IMR-90 (cell line): ENCODE results near the gene RIT1. TPM values are rescaled to one million over a fixed set of nuclear protein-coding genes. Genes with fewer than 3 reads are reported as not detected.

ENCODE experiments used
- ATAC-seq: fragments of 200-7000 bp; cut with Tn5 transposase; 2 replicates; pipeline ENCODE4 v1.9.1; 2020; ENCODE audit warnings: low read depth, mild to moderate bottlenecking, moderate library complexity
- BruUV-seq: library from RNA; stranded (reverse); fragments of 400-500 nt; replicated peaks from 2 replicates; lab custom pipeline; 2021; lab: Mats Ljungman, UMichigan
- CTCF ChIA-PET: fragments of 300-600 bp; formaldehyde crosslinking; extraction: SDS; loops from one replicate; lab custom pipeline; 2021; ENCODE audit warnings: antibody characterized with exemption; lab: Yijun Ruan, JAX
- POLR2A ChIA-PET: fragments of 300-600 bp; sonication (Branson Sonifier 250); formaldehyde crosslinking; loops from one replicate; lab custom pipeline; 2022; ENCODE audit warnings: antibody characterized with exemption; ENCODE audit not compliant: unreplicated experiment; lab: Charles Lee
- DNase-seq: peaks from one replicate; pipeline ENCODE4 v3.0.0; 2013
- H2AFZ ChIP-seq: replicated peaks from 2 replicates; pipeline ENCODE3; 2013; ENCODE audit warnings: low read length, mild to moderate bottlenecking; ENCODE audit not compliant: poor library complexity
- H2AK5ac ChIP-seq: 2 replicates; pipeline ENCODE4 v1.6.1; 2013; ENCODE audit warnings: low read depth, low read length, inconsistent platforms
- H2AK9ac ChIP-seq: replicated peaks from 2 replicates; pipeline ENCODE3; 2013; ENCODE audit warnings: mild to moderate bottlenecking, low read depth, low read length, moderate library complexity; ENCODE audit not compliant: poor library complexity
- H2BK120ac ChIP-seq: 2 replicates; pipeline ENCODE4 v1.6.1; 2013; ENCODE audit warnings: low read depth, low read length, inconsistent platforms
- H2BK15ac ChIP-seq: 3 replicates; pipeline ENCODE4 v1.6.1; 2013; ENCODE audit warnings: low read depth, low read length, inconsistent platforms
- H2BK20ac ChIP-seq: 2 replicates; pipeline ENCODE4 v1.6.1; 2013; ENCODE audit warnings: low read depth, mild to moderate bottlenecking, inconsistent platforms, low read length, moderate library complexity
- H2BK5ac ChIP-seq: 2 replicates; pipeline ENCODE4 v1.6.1; 2013; ENCODE audit warnings: mild to moderate bottlenecking, low read depth, low read length, inconsistent platforms; ENCODE audit not compliant: poor library complexity, severe bottlenecking
- H3K14ac ChIP-seq: replicated peaks from 2 replicates; pipeline ENCODE4 v1.6.1; 2013; ENCODE audit warnings: low read depth, low read length, inconsistent platforms
- H3K18ac ChIP-seq: 2 replicates; pipeline ENCODE4 v1.6.1; 2013; ENCODE audit warnings: low read depth, low read length, control low read depth
- H3K23ac ChIP-seq: 2 replicates; pipeline ENCODE4 v1.6.1; 2013; ENCODE audit warnings: low read depth, low read length, inconsistent platforms
- H3K27ac ChIP-seq: 2 replicates; pipeline ENCODE4 v1.5.1; 2013; ENCODE audit warnings: mild to moderate bottlenecking, control low read depth, low read length; ENCODE audit not compliant: insufficient read depth
- H3K27me3 ChIP-seq: 2 replicates; pipeline ENCODE4 v1.6.1; 2013; ENCODE audit warnings: low read length; ENCODE audit not compliant: control insufficient read depth, insufficient read depth
- H3K36me3 ChIP-seq: 2 replicates; pipeline ENCODE4 v1.6.1; 2013; ENCODE audit warnings: low read length, mixed read lengths; ENCODE audit not compliant: control insufficient read depth, insufficient read depth
- H3K4ac ChIP-seq: 2 replicates; pipeline ENCODE4 v1.6.1; 2013; ENCODE audit warnings: low read depth, low read length, inconsistent platforms
- H3K4me1 ChIP-seq: 2 replicates; pipeline ENCODE4 v1.6.1; 2013; ENCODE audit warnings: low read length, mixed read lengths; ENCODE audit not compliant: control insufficient read depth, insufficient read depth
- H3K4me2 ChIP-seq: 2 replicates; pipeline ENCODE4 v1.6.1; 2013; ENCODE audit warnings: low read depth, mild to moderate bottlenecking, control low read depth, low read length, moderate library complexity
- H3K4me3 ChIP-seq: 2 replicates; pipeline ENCODE4 v1.5.1; 2013; ENCODE audit warnings: low read depth, mild to moderate bottlenecking, control low read depth, low read length, moderate library complexity; ENCODE audit not compliant: insufficient read depth
- H3K56ac ChIP-seq: 2 replicates; pipeline ENCODE4 v1.6.1; 2013; ENCODE audit warnings: low read length, inconsistent platforms; ENCODE audit not compliant: insufficient read depth; ENCODE audit errors: extremely low read depth
- H3K79me1 ChIP-seq, 2 experiments: 2 replicates each; pipeline ENCODE4 v1.6.1; 2013; ENCODE audit warnings: low read length in 2 of 2, inconsistent platforms in 1 of 2, low read depth in 1 of 2
- H3K9ac ChIP-seq: 2 replicates; pipeline ENCODE4 v1.6.1; 2013; ENCODE audit warnings: low read depth, low read length, control low read depth
- H3K9me1 ChIP-seq: 2 replicates; pipeline ENCODE4 v1.6.1; 2013; ENCODE audit warnings: low read length, inconsistent platforms; ENCODE audit not compliant: insufficient read depth
- H3K9me3 ChIP-seq: 2 replicates; pipeline ENCODE4 v1.6.1; 2013; ENCODE audit warnings: low read length; ENCODE audit not compliant: control insufficient read depth, insufficient read depth
- H4K20me1 ChIP-seq: 2 replicates; pipeline ENCODE4 v1.6.1; 2013; ENCODE audit warnings: low read length, inconsistent platforms; ENCODE audit not compliant: insufficient read depth
- H4K5ac ChIP-seq: 2 replicates; pipeline ENCODE4 v1.6.1; 2013; ENCODE audit warnings: mild to moderate bottlenecking, low read depth, low read length, control low read depth
- H4K8ac ChIP-seq, 2 experiments: 2 replicates each; pipeline ENCODE4 v1.6.1; 2013; ENCODE audit warnings: low read depth in 2 of 2, low read length in 2 of 2, control low read depth in 1 of 2, inconsistent platforms in 1 of 2
- H4K91ac ChIP-seq: 2 replicates; pipeline ENCODE4 v1.6.1; 2013; ENCODE audit warnings: low read depth, low read length, inconsistent platforms; ENCODE audit not compliant: insufficient read depth
- BHLHE40 ChIP-seq: fragments of 150-350 bp; IDR thresholded peaks from 2 replicates; pipeline ENCODE4 v1.6.1; 2016; ENCODE audit warnings: mild to moderate bottlenecking, low read depth, low read length
- CEBPB ChIP-seq: IDR thresholded peaks from 2 replicates; pipeline ENCODE4 v1.6.1; 2012; ENCODE audit warnings: low read depth, low read length, improper control_type of control experiment
- CHD1 ChIP-seq: IDR thresholded peaks from 2 replicates; pipeline ENCODE4 v1.6.1; 2012; ENCODE audit warnings: low read depth, low read length, improper control_type of control experiment
- ELK1 ChIP-seq: fragments of 150-350 bp; IDR thresholded peaks from 2 replicates; pipeline ENCODE4 v1.6.1; 2016; ENCODE audit warnings: low read depth, mild to moderate bottlenecking, low read length, moderate library complexity, borderline replicate concordance
- FOS ChIP-seq: fragments of 150-350 bp; IDR thresholded peaks from 2 replicates; pipeline ENCODE4 v1.6.1; 2016; ENCODE audit warnings: low read depth, low read length
- MAFK ChIP-seq: IDR thresholded peaks from 2 replicates; pipeline ENCODE4 v1.6.1; 2012; ENCODE audit warnings: low read depth, low read length, improper control_type of control experiment
- MAZ ChIP-seq: IDR thresholded peaks from 2 replicates; pipeline ENCODE4 v1.6.1; 2012; ENCODE audit warnings: low read depth, mild to moderate bottlenecking, low read length, improper control_type of control experiment, moderate library complexity, borderline replicate concordance
- MXI1 ChIP-seq: IDR thresholded peaks from 2 replicates; pipeline ENCODE4 v1.6.1; 2012; ENCODE audit warnings: low read depth, mild to moderate bottlenecking, low read length, moderate library complexity, borderline replicate concordance
- NFE2L2 ChIP-seq: fragments of 150-350 bp; IDR thresholded peaks from 2 replicates; pipeline ENCODE4 v1.6.1; 2016; ENCODE audit warnings: low read depth, mild to moderate bottlenecking, low read length
- POLR2A ChIP-seq: IDR thresholded peaks from 2 replicates; pipeline ENCODE4 v1.6.1; 2012; ENCODE audit warnings: mild to moderate bottlenecking, low read depth, low read length
- RAD21 ChIP-seq: IDR thresholded peaks from 2 replicates; pipeline ENCODE4 v1.6.1; 2012; ENCODE audit warnings: low read length, improper control_type of control experiment
- RCOR1 ChIP-seq: IDR thresholded peaks from 2 replicates; pipeline ENCODE4 v1.6.1; 2012; ENCODE audit warnings: mild to moderate bottlenecking, low read length, improper control_type of control experiment; ENCODE audit not compliant: insufficient replicate concordance
- RFX5 ChIP-seq: IDR thresholded peaks from 2 replicates; pipeline ENCODE4 v1.8.0; 2012; ENCODE audit warnings: low read depth, mild to moderate bottlenecking, low read length, moderate library complexity
- SMC3 ChIP-seq: fragments of 150-350 bp; IDR thresholded peaks from 2 replicates; pipeline ENCODE4 v1.6.1; 2016; ENCODE audit warnings: low read depth, mild to moderate bottlenecking, antibody characterized with exemption, low read length, moderate library complexity
- WGBS, 2 experiments: methylation state at CpG; one replicate each; pipeline versions ENCODE4 v1.1.5 to v1.1.7; 2013; ENCODE audit warnings: missing lambda C conversion rate in 2 of 2; ENCODE audit not compliant: insufficient read length in 1 of 2; ENCODE audit errors: extremely low coverage in 2 of 2; 5-methylcytosine and 5-hydroxymethylcytosine counted together
- dilution Hi-C: fragments of 300-500 bp; cut with HindIII; formaldehyde crosslinking; loops from one replicate; pipeline ENCODE4 v1.14.3; 2018; ENCODE audit warnings: low sequenced_read_pairs; ENCODE audit not compliant: unreplicated experiment
- in situ Hi-C: fragments of 300-500 bp; cut with MboI; formaldehyde crosslinking; loops from 3 replicates; pipeline ENCODE4 v1.14.3; 2019; ENCODE audit warnings: low sequenced_read_pairs, inconsistent platforms, mixed read lengths
- intact Hi-C: fragments of 100-400 bp; cut with micrococcal nuclease; formaldehyde crosslinking; loops from 2 replicates; pipeline ENCODE4 v1.10.0; 2022
- polyA plus RNA-seq, 3 experiments: library from polyadenylated mRNA; depleted of rRNA; stranded (reverse); fragments of >200 nt; gene quantifications; 2 replicates each; pipeline ENCODE4 v1.2.3, GENCODE V29; 2012; ENCODE audit warnings: low replicate concordance in 1 of 3
- total RNA-seq: library from RNA; depleted of rRNA; stranded (reverse); fragments of >200 nt; gene quantifications from 2 replicates; pipeline ENCODE4 v1.2.3, GENCODE V29; 2012
- TF ChIP-seq, protein P1 (sequence below): conservative IDR thresholded peaks from 2 replicates; pipeline ENCODE4 v1.5.1; 2012; ENCODE audit warnings: mild to moderate bottlenecking, low read depth, low read length, improper control_type of control experiment
- TF ChIP-seq, protein P2 (sequence below): fragments of 150-350 bp; IDR thresholded peaks from 2 replicates; pipeline ENCODE4 v1.6.1; 2017; ENCODE audit warnings: mild to moderate bottlenecking, antibody characterized with exemption, low read length, low read depth

The RIT1 gene
- total and polyA plus RNA-seq, 2 of the 4 experiments (the other 2 are of a cell fraction), result 29.6 to 46.8 TPM

DNA sequence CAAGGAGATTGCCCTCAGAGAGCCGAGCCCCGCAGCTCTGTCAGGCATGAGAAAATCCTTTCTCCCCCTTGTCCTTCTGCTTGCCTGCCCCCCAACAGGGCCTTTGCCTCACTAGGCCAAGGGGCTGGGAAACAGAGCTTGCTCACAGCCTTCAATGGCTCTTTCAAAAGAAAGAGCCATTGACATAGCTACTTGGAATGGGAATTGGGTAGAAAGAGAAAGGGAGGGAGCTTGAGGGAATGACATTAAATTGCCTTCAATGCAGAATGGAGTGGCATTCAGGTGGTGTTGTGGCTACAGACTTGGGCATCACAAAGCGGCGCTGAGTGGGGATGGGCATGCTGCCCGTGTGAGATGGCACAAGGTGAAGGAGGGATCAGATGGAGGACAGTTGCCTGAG is 38.6 kb downstream of the RIT1 start:
- H2AK9ac ChIP-seq, result no peak overlapping the region
- no peak for TF ChIP-seq SMC3
- TF ChIP-seq BHLHE40, result no peak
- no peak for TF ChIP-seq CHD1
- TF ChIP-seq CEBPB, result no peak
- no peak for TF ChIP-seq NFE2L2
- TF ChIP-seq MAFK, result no peak
- TF ChIP-seq, protein P1, sequence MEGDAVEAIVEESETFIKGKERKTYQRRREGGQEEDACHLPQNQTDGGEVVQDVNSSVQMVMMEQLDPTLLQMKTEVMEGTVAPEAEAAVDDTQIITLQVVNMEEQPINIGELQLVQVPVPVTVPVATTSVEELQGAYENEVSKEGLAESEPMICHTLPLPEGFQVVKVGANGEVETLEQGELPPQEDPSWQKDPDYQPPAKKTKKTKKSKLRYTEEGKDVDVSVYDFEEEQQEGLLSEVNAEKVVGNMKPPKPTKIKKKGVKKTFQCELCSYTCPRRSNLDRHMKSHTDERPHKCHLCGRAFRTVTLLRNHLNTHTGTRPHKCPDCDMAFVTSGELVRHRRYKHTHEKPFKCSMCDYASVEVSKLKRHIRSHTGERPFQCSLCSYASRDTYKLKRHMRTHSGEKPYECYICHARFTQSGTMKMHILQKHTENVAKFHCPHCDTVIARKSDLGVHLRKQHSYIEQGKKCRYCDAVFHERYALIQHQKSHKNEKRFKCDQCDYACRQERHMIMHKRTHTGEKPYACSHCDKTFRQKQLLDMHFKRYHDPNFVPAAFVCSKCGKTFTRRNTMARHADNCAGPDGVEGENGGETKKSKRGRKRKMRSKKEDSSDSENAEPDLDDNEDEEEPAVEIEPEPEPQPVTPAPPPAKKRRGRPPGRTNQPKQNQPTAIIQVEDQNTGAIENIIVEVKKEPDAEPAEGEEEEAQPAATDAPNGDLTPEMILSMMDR, result no peak
- TF ChIP-seq RAD21, result no peak
- no peak for TF ChIP-seq FOS
- no peak for TF ChIP-seq RFX5
- no peak for TF ChIP-seq MXI1
- no peak for TF ChIP-seq MAZ
- TF ChIP-seq, protein P2, sequence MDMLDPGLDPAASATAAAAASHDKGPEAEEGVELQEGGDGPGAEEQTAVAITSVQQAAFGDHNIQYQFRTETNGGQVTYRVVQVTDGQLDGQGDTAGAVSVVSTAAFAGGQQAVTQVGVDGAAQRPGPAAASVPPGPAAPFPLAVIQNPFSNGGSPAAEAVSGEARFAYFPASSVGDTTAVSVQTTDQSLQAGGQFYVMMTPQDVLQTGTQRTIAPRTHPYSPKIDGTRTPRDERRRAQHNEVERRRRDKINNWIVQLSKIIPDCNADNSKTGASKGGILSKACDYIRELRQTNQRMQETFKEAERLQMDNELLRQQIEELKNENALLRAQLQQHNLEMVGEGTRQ, result no peak
- no peak for TF ChIP-seq RCOR1
- no peak for TF ChIP-seq ELK1
- no peak for TF ChIP-seq POLR2A

More for the DNA sequence above, 38.6 kb downstream of the RIT1 start:
- Histone ChIP-seq H3K9ac (no peak overlapping the region), H4K91ac (no peak overlapping the region), H3K4me1 (peaks cover 4% of the 10 kb centered on the region; the same call in 1 of the 2 replicates), H3K9me1 (0 out of 2 replicates have a peak, but pooled peaks cover 3% of the 10 kb centered on the region), H2BK5ac (no peak overlapping the region), H2BK20ac (no peak overlapping the region), H3K27ac (no peak overlapping the region), H2AK5ac (no peak overlapping the region), H4K8ac (no peak overlapping the region), H4K20me1 (no peaks in the 10 kb centered on the region; the same call in 1 of the 2 replicates), H3K56ac (no peak overlapping the region), H3K4me3 (no peak overlapping the region), H3K23ac (no peak overlapping the region), H3K14ac (no peak overlapping the region), H3K4ac (no peak overlapping the region), H2BK15ac (no peak overlapping the region), H3K27me3 (no peaks in the 10 kb centered on the region), H3K36me3 (peaks cover 20% of the 10 kb centered on the region), H2AFZ (no peak overlapping the region), H3K79me1 (peaks cover 20 to 43% of the 10 kb centered on the region in 2 experiments), H3K4me2 (no peak overlapping the region), H4K5ac (no peak overlapping the region), H2BK120ac (no peak overlapping the region), H3K9me3 (no peaks in the 10 kb centered on the region), H3K18ac (no peak overlapping the region)
- dilution Hi-C loops, result no loop called here
- in situ Hi-C loops, result no loop called here
- intact Hi-C loops, result no loop called here
- no peak for DNase-seq
- no peak for ATAC-seq
- no TSS peak for BruUV-seq
- CTCF ChIA-PET, result no interaction called here
- POLR2A ChIA-PET, result no interaction called here
- WGBS, 2 experiments, result 95% methylated on average over 3 of the region's 5 CpGs; no CpG with 5 or more reads in 1 of the 2 experiments
